MM.1S (cell line): ENCODE measurements around the gene CUL1.

ENCODE experiments used
- EZH2phosphoT487 ChIP-seq: fragments of 300-600 bp; sonication (generic); IDR thresholded peaks from 2 replicates; pipeline ENCODE4 v1.6.1; 2018; ENCODE audit warnings: antibody characterized with exemption, low read length
- TF ChIP-seq, protein P1 (sequence below): fragments of 300-600 bp; sonication (generic); IDR thresholded peaks from 2 replicates; pipeline ENCODE4 v1.5.1; 2016; ENCODE audit warnings: antibody characterized with exemption, low read length, mixed read lengths

DNA sequence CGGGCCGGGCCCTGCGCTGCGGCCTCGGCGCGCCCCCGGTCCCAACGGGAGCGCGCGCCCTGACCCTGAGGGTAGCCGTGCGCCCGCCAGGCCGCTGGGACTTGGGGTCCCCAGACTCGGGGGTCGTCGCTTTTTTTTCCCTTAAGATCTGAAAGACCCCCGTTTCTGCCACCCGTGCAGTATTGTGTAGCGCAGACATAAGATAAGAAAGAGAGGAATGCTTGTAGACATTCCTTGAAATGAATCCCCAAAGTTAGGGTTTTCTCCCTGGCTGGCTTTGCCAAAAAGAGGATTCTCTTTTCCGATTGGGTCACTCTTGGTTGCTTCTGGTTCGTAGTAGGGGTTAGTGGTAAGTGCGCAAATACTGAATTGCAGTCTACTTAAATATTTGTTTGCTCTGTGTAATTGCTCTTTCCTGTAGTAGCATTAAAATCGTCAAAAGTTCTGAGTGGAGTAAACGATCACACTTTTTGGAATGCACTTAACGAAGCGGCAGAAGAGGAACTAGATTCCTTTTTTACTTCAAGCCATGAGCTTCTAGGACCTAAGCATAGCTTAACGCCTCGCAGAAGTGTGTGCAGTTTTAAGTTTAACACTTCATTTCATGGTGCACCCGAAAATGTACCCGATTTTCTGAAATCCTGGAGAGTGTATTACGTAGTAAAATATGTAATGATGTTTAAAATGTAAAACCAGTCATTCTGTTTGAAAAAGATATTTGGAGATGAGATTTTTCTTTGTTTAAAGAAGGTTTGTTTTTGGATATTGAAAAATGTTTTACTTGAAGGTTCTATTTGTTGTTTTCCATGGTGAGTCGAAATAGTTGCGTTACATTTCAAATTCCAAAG, 1.3 kb downstream of the CUL1 start:
- TF ChIP-seq, protein P1, sequence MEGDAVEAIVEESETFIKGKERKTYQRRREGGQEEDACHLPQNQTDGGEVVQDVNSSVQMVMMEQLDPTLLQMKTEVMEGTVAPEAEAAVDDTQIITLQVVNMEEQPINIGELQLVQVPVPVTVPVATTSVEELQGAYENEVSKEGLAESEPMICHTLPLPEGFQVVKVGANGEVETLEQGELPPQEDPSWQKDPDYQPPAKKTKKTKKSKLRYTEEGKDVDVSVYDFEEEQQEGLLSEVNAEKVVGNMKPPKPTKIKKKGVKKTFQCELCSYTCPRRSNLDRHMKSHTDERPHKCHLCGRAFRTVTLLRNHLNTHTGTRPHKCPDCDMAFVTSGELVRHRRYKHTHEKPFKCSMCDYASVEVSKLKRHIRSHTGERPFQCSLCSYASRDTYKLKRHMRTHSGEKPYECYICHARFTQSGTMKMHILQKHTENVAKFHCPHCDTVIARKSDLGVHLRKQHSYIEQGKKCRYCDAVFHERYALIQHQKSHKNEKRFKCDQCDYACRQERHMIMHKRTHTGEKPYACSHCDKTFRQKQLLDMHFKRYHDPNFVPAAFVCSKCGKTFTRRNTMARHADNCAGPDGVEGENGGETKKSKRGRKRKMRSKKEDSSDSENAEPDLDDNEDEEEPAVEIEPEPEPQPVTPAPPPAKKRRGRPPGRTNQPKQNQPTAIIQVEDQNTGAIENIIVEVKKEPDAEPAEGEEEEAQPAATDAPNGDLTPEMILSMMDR: no peak
- TF ChIP-seq EZH2phosphoT487: no peak
